H1 (cell line): Measurements from ENCODE around the gene TAS2R50. TPM values are rescaled to one million over a fixed set of nuclear protein-coding genes. Genes with fewer than 3 reads are reported as not detected.

Experiments
- FOSL1 ChIP-seq: IDR thresholded peaks from 2 replicates; pipeline ENCODE4 v1.6.1; 2011; ENCODE audit warnings: mild to moderate bottlenecking, low read depth, low read length, moderate library complexity; ENCODE audit not compliant: insufficient read depth
- NANOG ChIP-seq: IDR thresholded peaks from 2 replicates; pipeline ENCODE4 v1.6.1; 2011; ENCODE audit warnings: low read length, low read depth, mild to moderate bottlenecking, inconsistent platforms; ENCODE audit not compliant: insufficient read depth, poor library complexity, severe bottlenecking
- polyA plus RNA-seq, 7 experiments: library from polyadenylated mRNA; depleted of rRNA in 3 of 7; stranded (reverse) in 5 of 7; unstranded in 2 of 7; fragments of >200 nt in 5 of 7; fragments of 200-250 nt in 2 of 7; gene quantifications; 1 replicate in 5 of 7; 2 replicates in 1 of 7; 4 replicates in 1 of 7; pipeline versions ENCODE4 v1.2.1 to v1.2.3, GENCODE V29; 2011 to 2013; ENCODE audit warnings: missing spikeins in 2 of 7, mixed read lengths in 2 of 7
- total RNA-seq: library from RNA; stranded (reverse); fragmentation: NEBNext Ultra II Directional; extraction: Animal tissue kit (Norgen Biotek cat#: 25700); gene quantifications from 2 replicates; pipeline ENCODE4 v1.2.1, GENCODE V29; 2021

Gene TAS2R50
- total and polyA plus RNA-seq, 2 of the 8 experiments (the other 6 are each of a cell fraction or from before 2014, with no cell fraction given) = 0.11 to 0.50 TPM

DNA sequence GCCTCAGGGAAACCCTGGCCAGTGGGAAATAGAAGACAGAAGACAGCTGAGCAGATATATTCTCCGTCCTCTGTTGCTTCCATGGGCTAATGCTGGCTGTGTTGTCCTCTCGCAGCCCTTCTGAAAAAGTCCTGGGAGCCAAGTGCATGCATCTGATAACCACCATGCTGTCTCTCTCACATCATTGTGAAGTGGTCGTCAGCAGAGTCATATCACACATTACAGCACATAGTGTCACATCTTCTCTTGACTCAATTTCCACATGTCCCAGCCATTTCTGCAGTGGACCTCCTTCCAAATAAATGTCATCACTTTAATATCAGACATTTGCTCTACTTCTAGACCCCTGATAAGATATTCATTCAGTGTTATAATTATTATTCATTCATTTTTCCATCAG is 7.6 kb upstream of the TAS2R50 start (continued):
- TF ChIP-seq FOSL1 (no peak), NANOG (no peak)
